Kidney (tissue), 14 donors: Measurements from ENCODE around the gene RGS6. TPM values are rescaled to one million over a fixed set of nuclear protein-coding genes. Genes with fewer than 3 reads are reported as not detected.

ENCODE experiments used
- DNase-seq, 5 donors: peaks; one replicate each; pipeline ENCODE4 v3.0.0-alpha.2; 2013 to 2020
- FAIRE-seq: peaks from 2 replicates; lab custom pipeline; 2012; peaks lifted over from hg19 to GRCh38; lab: Jason Lieb, UNC
- H3K27ac ChIP-seq, 2 donors: one replicate each; pipeline ENCODE4 v1.7.0; 2013; ENCODE audit warnings: low read depth in 2 of 2, low read length in 2 of 2, inconsistent platforms in 1 of 2
- H3K27me3 ChIP-seq: one replicate; pipeline ENCODE4 v1.7.1; 2013; ENCODE audit warnings: low read length, inconsistent platforms; ENCODE audit not compliant: control insufficient read depth, insufficient read depth
- H3K36me3 ChIP-seq, 3 donors: one replicate each; pipeline versions ENCODE4 v1.7.0 to v1.7.1; 2013; ENCODE audit warnings: low read length in 3 of 3, control low read depth in 1 of 3, inconsistent platforms in 1 of 3; ENCODE audit not compliant: insufficient read depth in 3 of 3, control insufficient read depth in 2 of 3
- H3K4me1 ChIP-seq, 3 donors: one replicate each; pipeline versions ENCODE4 v1.7.0 to v1.7.1; 2013; ENCODE audit warnings: low read length in 3 of 3, inconsistent platforms in 1 of 3, low read depth in 1 of 3; ENCODE audit not compliant: control insufficient read depth in 2 of 3, insufficient read depth in 2 of 3
- H3K4me3 ChIP-seq, 3 donors: one replicate each; pipeline versions ENCODE4 v1.7.0 to v1.8.1; 2013; ENCODE audit warnings: low read length in 3 of 3, control low read depth in 1 of 3, inconsistent platforms in 1 of 3
- H3K9ac ChIP-seq, 3 donors: one replicate each; pipeline versions ENCODE4 v1.7.0 to v1.7.1; 2013; ENCODE audit warnings: low read length in 3 of 3, control low read depth in 1 of 3, inconsistent platforms in 1 of 3
- H3K9me3 ChIP-seq, 3 donors: one replicate each; pipeline versions ENCODE4 v1.7.0 to v1.7.1; 2013; ENCODE audit warnings: low read length in 3 of 3, control low read depth in 1 of 3, inconsistent platforms in 1 of 3; ENCODE audit not compliant: control insufficient read depth in 2 of 3, insufficient read depth in 1 of 3
- intact Hi-C: fragments of 100-400 bp; cut with DNase I; formaldehyde crosslinking; loops from one replicate; pipeline ENCODE4 v1.11.1; 2022
- polyA plus RNA-seq: library from polyadenylated mRNA; stranded (reverse); fragments of 350-450 nt; fragmentation: Illumina TruSeq; extraction: RNeasy Lipid Tissue Mini Kit (QIAGEN cat#74804); gene quantifications from one replicate; pipeline ENCODE4 v1.2.3, GENCODE V29; 2014; ENCODE audit warnings: low read depth, low replicate concordance; ENCODE audit not compliant: insufficient read depth
- total RNA-seq: library from RNA; stranded (reverse); fragmentation: NEBNext Ultra II Directional; extraction: Animal tissue kit (Norgen Biotek cat#: 25700); gene quantifications from one replicate; pipeline ENCODE4 v1.2.1, GENCODE V29; 2021
- TF ChIP-seq, protein P1 (sequence below): IDR thresholded peaks from 3 replicates; pipeline ENCODE4 v1.5.1; 2012; ENCODE audit warnings: mild to moderate bottlenecking, moderate library complexity, borderline replicate concordance; ENCODE audit not compliant: insufficient read depth; ENCODE audit errors: extremely low read depth
- donor health status: control.
- donor health status: control.
- donor health status: control.
- donor health status: control.
- donor health status: control.
- donor health status: DM: yes; HTN: yes; CAD: no.
- donor health status: Normal renal cell carcinoma (clear cell type).

Gene RGS6
- total and polyA plus RNA-seq, 2 donors from 2014 or later: 1.1 to 1.4 TPM

DNA sequence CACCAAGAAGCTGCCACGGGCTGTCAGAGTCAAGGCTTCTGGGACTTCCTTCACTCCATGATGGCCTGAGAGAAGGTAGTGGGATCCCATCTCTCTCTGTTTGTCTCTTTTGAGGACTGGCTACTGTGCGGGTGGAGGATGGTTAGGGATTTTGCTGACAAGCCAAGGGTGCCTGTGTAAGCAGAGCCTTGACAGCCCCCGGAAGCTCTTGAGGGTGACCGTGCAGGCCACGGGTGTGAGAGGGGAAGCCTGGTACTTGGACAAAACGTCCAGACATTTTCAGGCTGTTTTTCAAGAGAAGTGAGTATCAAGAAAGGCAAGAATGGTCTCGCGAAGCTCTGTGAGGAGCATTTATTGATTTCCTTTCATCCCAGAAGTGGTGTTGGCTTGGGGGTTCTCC lies 609.3 kb downstream of the RGS6 start:
- no peaks in the 10 kb centered on the region for H3K9me3 ChIP-seq
- no peak overlapping the region for H3K9ac ChIP-seq
- no peak overlapping the region for H3K27ac ChIP-seq
- DNase-seq (no peak), FAIRE-seq (no peak)
- peaks cover 0 to 8% (median 0%) of the 10 kb centered on the region in 3 donors for H3K4me1 ChIP-seq
- TF ChIP-seq, protein P1, sequence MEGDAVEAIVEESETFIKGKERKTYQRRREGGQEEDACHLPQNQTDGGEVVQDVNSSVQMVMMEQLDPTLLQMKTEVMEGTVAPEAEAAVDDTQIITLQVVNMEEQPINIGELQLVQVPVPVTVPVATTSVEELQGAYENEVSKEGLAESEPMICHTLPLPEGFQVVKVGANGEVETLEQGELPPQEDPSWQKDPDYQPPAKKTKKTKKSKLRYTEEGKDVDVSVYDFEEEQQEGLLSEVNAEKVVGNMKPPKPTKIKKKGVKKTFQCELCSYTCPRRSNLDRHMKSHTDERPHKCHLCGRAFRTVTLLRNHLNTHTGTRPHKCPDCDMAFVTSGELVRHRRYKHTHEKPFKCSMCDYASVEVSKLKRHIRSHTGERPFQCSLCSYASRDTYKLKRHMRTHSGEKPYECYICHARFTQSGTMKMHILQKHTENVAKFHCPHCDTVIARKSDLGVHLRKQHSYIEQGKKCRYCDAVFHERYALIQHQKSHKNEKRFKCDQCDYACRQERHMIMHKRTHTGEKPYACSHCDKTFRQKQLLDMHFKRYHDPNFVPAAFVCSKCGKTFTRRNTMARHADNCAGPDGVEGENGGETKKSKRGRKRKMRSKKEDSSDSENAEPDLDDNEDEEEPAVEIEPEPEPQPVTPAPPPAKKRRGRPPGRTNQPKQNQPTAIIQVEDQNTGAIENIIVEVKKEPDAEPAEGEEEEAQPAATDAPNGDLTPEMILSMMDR: no peak
- no peak overlapping the region for H3K4me3 ChIP-seq
- H3K36me3 ChIP-seq: no peaks in the 10 kb centered on the region
- intact Hi-C loops: no loop called here
- H3K27me3 ChIP-seq: no peaks in the 10 kb centered on the region

DNA sequence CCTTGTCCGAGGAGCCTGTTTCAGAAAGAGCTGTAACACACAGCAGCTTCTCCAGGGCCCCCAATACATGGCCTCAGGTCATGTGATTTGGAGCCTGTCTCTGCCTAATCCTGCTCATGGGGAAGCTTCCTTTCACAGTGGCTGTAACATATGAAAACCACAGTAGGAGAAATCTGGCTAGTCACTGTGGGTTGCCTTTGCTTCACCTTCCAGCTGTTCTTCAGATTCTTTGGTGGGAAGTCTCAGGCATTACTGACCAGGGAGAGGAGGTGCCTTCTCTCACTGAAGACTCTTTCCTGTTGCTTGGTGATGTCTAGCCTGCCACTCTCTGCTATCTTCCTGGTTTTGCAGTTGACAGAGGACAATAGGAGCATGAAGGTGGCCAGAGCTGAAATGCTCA lies 611.1 kb downstream of the RGS6 start:
- no peak overlapping the region for H3K4me3 ChIP-seq
- DNase-seq (peak in 1 of 5 donors; percentile 19), FAIRE-seq (no peak)
- TF ChIP-seq, protein P1: no peak
- H3K36me3 ChIP-seq: no peaks in the 10 kb centered on the region
- H3K9ac ChIP-seq: no peak overlapping the region
- no peaks in the 10 kb centered on the region for H3K27me3 ChIP-seq
- H3K27ac ChIP-seq: no peak overlapping the region
- H3K9me3 ChIP-seq: no peaks in the 10 kb centered on the region
- H3K4me1 ChIP-seq: peaks cover 0 to 8% (median 0%) of the 10 kb centered on the region in 3 donors
- intact Hi-C loops: no loop called here

DNA sequence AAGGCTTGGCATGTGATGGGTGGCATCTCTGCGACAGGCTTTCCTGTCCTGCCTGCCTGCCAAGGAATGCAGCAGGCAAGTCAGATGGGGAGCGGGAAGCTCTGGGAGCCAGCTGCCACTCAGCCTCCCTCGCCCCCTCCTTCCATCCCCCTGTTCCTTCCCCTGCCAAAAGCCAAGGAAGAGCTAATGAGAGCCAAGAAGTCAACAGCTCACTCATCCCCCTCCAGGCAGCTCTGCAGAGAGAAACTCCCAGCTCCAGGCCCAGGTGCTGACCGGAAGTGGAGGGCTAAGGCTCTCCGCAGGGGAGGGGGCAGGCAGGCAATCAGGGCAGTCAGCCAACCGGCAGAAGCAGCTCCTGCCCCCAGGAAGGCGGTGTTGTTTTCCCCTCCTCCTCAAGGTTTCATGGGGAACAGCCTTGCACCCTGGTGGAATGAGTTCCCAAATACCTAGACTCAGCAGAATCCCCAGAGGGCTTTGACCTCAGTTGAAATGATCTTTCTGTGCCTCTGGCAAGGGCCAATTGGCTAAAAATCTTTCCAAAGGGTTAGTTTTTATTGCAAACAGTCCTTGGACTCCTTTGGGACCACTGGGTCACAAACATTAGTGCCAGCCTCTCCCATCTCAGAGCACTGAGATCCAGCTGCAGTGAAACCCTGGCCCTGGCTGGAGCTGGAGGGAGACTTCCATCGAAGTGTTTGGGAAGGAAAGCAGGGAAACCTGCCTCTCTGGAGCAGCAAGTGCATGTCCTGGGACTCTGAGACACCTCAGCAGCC lies 612.6 kb downstream of the RGS6 start:
- H3K9me3 ChIP-seq: no peaks in the 10 kb centered on the region
- DNase-seq: peak in 4 of 5 donors; percentile 63 to 79 (median 70)
- no peak overlapping the region for H3K27ac ChIP-seq
- intact Hi-C loops: no loop called here
- no peak overlapping the region for H3K9ac ChIP-seq
- H3K4me3 ChIP-seq: no peak overlapping the region
- TF ChIP-seq, protein P1: no peak
- FAIRE-seq: no peak
- no peaks in the 10 kb centered on the region for H3K27me3 ChIP-seq
- no peaks in the 10 kb centered on the region for H3K36me3 ChIP-seq
- peaks cover 0 to 8% (median 0%) of the 10 kb centered on the region in 3 donors for H3K4me1 ChIP-seq
